ENCODE data around the gene DNM2.

DNA sequence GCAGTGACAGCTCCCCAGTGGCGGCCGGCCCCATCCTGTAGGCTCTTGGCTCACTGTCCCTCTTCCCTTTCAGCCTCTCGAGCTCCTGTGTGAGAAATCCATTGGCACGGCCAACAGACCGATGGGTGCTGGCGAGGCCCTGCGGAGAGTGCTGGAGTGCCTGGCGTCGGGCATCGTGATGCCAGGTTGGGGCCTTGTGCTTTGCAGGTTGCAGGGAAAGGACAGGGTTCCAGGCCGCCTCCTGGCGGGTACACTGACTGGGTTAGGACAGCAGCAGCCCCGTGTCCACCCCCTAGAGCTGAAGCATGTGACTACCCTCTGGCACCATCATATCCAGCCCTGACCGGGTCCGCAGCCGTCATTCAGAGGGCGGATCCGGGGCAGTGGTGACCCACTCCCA, 38.1 kb upstream of the DNM2 start:
- TF ChIP-seq POLR2A (IDR thresholded peaks at IDR 0.05), result no peak
- TF ChIP-seq, protein P1, sequence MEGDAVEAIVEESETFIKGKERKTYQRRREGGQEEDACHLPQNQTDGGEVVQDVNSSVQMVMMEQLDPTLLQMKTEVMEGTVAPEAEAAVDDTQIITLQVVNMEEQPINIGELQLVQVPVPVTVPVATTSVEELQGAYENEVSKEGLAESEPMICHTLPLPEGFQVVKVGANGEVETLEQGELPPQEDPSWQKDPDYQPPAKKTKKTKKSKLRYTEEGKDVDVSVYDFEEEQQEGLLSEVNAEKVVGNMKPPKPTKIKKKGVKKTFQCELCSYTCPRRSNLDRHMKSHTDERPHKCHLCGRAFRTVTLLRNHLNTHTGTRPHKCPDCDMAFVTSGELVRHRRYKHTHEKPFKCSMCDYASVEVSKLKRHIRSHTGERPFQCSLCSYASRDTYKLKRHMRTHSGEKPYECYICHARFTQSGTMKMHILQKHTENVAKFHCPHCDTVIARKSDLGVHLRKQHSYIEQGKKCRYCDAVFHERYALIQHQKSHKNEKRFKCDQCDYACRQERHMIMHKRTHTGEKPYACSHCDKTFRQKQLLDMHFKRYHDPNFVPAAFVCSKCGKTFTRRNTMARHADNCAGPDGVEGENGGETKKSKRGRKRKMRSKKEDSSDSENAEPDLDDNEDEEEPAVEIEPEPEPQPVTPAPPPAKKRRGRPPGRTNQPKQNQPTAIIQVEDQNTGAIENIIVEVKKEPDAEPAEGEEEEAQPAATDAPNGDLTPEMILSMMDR (IDR thresholded peaks at IDR 0.05), result no peak

All from Peyer's patch (tissue), 4 donors.